D721Med (cell line): ENCODE results near the gene ZNF280A.
"Not testable (repeated sequence)": the region's sequence is repeated elsewhere in the genome, so short reads cannot be mapped to it uniquely, and the experiment has no call there.

Experiments used
- DNase-seq: peaks from one replicate; pipeline ENCODE4 v3.0.0; 2011; ENCODE audit warnings: low spot score; ENCODE audit not compliant: insufficient read length
- FAIRE-seq: peaks from 2 replicates; lab custom pipeline; 2011; peaks lifted over from hg19 to GRCh38; lab: Jason Lieb, UNC
- CTCF ChIP-seq: IDR thresholded peaks from 2 replicates; pipeline ENCODE4 v1.5.1; 2012; ENCODE audit warnings: mild to moderate bottlenecking, control low read depth; ENCODE audit not compliant: insufficient read depth; ENCODE audit errors: missing control alignments

ZNF280A gene

GRCh38 chr22:22533417-22533816 is 13.3 kb upstream of the ZNF280A start:
- TF ChIP-seq CTCF, result no peak
- FAIRE-seq (no peak), DNase-seq (no peak)

DNA sequence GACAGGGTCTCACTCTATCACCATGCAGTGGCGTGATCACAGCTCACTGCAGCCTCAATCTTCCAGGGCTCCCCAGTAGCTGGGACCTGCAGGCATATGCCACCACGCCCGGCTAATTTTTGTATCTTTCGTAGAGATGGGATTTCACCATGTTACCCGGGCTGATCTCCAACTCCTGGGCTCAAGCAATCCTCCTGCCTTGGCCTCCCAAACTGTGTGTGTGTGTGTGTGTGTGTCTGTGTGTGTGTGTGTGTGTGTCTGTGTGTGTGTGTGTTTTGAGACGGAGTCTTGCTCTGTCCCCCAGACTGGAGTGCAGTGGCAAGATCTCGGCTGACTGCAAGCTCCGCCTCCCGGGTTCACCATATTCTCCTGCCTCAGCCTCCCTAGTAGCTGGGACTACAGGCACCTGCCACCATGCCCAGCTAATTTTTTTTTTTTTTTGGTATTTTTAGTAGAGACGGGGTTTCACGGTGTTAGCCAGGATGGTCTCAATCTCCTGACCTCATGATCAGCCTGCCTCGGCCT is 12.5 kb upstream of the ZNF280A start:
- not testable (repeated sequence) for FAIRE-seq, DNase-seq

DNA sequence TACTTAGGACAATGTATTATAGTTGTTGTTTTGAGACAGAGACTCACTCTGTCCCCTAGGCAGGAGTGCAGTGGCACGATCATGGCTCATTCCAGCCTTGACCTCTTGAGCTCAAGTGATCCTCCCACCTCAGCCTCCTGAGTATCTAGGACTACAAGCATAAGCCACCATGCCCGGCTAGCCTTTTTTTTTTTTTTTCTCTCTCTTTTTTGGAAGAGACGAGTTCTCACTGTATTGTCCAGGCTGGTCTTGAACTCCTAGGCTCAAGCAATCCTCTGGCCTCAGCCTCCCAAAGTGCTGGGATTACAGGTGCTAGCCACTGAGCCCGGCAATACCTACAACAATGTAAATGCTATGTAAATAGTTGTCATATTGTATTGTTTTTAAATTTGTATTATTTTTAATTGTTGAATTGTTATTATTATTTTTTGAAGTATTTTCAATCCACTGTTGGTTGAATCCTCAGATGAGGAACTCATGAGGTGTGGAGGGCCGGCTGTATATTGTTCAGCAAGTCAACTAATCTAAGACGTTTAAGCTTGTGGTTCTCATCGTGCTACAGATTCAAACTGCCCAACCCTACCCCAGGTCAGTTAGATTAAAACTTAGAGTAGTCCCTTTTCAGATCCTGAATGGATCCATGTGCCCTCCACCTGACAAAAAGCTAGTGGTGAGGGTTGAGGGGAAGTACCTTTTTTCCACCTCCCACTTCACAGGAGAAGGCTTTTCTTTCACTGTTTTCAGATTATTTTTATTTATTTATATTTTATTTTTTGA is 11.9 kb upstream of the ZNF280A start:
- DNase-seq (no peak), FAIRE-seq (no peak)
- TF ChIP-seq CTCF, result no peak

DNA sequence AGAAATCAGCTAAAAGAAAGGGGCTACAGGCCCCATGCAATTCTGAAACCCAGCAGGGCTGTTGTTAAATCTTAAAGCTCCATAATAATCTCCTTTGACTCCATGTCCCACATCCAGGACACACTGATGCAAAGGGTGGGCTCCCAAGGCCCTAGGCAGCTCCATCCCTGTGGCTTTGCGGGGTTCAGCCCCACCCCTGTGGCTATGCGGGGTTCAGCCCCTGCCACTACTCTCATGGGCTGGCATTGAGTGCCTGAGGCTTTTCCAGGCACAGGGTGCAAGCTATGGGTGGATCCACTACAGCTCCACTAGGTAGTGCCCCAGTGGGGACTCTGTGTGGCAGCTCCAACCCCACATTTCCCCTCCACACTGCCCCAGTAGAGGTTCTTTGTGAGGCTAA is 8.7 kb upstream of the ZNF280A start:
- DNase-seq (no peak), FAIRE-seq (no peak)
- no peak for TF ChIP-seq CTCF

DNA sequence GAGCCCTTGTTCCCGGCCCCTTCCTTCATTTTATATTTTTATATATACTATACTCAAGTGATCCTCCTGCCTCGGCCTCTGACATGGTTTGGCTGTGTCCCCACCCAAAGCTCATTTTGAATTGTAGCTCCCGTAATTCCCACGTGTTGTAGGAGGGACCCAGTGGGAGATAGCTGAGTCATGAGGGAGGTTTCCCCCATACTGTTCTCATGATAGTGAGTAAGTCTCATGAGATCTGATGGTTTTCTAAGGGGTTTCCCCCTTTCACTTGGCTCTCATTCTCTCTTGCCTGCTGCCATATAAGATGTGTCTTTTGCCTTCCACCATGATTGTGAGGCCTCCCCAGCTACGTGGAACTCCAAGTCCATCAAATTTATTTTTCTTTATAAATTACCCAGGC is 7.2 kb upstream of the ZNF280A start:
- TF ChIP-seq CTCF, result no peak
- DNase-seq, result no peak
- no peak for FAIRE-seq

DNA sequence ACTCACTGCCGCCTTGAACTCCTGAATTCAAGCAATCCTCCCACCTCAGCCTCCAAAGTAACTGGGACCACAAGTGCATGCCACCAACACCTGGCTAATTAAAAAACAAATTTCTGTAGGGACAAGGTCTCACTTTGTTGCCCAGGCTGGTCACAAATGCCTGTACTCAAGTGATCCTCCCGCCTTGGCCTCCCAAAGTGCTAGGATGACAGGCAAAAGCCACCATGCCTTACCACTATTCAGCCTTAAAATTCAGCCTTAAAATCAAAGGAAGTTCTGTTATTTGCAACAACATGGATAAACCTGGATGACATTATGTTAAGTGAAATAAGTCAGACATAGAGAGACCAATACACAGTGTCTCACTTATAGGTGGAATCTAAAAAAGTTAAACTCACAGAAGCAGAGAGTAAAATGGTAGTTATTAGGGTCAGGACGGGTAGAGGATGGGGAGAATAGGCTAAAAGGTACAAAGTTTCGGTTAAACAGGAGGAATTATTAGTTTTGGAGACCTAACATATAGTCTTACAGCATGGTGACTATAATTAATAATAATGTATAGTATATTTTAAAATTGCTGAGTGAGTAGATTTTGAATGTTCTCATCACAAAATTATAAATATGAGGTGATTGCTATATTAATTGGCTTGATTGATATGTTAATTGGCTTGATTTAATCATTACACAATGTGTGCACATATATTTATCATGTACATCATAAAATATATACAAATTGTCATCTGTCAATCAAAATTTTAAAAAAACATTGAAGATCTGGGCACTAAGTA is 6.2 kb upstream of the ZNF280A start:
- FAIRE-seq, result no peak
- DNase-seq, result no peak
- no peak for TF ChIP-seq CTCF

DNA sequence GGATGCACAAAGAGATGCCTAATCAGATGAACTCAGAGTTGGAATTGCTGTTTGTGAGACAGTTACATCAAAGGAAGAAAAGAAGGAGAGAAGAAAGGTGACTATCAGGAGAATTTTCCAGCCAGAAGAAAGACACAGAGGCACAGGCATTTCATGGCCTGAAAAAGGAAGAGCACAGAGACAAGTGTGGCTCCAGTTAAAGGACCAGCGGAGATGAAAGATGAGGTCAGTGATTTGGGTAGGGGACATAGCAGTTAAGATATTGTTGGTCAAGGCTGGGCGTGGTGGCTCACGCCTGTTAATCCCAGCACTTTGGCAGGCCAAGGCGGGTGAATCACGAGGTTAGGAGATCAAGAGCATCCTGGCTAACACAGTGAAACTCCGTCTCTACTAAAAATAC is 3.4 kb upstream of the ZNF280A start:
- DNase-seq (no peak), FAIRE-seq (no peak)
- TF ChIP-seq CTCF, result no peak
